ENCODE data around the gene MRPS12.

Gene MRPS12

GRCh38 chr19:38917921-38918491, 12.7 kb upstream of the MRPS12 start (continued):
- TF ChIP-seq PRDM10 (tag by site-specific recombination; IDR thresholded peaks at IDR 0.05): peak; percentile 74
- TF ChIP-seq ZNF624 (tag by site-specific recombination; IDR thresholded peaks at IDR 0.05): no peak
- TF ChIP-seq SP2 (tag by site-specific recombination; IDR thresholded peaks at IDR 0.05): no peak

DNA sequence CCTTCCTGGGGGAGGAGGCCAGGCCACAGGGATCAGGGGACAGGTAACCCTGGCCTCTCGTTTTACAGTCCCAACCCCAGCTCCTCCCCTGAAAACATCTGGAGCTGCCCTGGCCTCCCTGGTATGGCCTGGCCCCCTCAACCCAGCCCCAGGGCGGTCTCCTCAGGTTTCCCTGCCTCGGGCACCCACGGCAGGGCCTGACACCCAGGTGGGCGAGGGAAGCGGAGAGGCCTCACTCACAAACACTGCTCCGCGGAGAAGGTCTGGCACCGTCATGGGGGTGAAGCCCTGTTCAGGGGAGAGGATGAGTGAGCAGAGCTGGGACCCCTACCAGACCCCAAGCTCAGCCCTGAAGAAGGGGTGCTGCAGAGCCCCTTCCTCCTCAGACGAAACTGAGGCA, 12.2 kb upstream of the MRPS12 start:
- no peaks in the 10 kb centered on the region for H3K9me3 ChIP-seq (ENCODE audit: control insufficient read depth, insufficient read depth, low read depth, low read length)
- H3K36me3 ChIP-seq (ENCODE audit: control insufficient read depth in 2 of 2, insufficient read depth in 1 of 2, low read length in 2 of 2): peaks cover 29 to 43% of the 10 kb centered on the region in 2 experiments
- CTCF ChIA-PET: interaction anchor here (1.0 to 4.1 kb wide), 2 partner anchors 11 to 18 kb away, joined by 3 to 36 read pairs; partner anchors contain the start of genes MRPS12 and SARS2
- no peaks in the 10 kb centered on the region for H3K4me1 ChIP-seq (ENCODE audit: control insufficient read depth, insufficient read depth, low read length)
- POLR2A ChIA-PET: interaction anchor here (0.6 kb wide), 1 partner anchor 232 kb away, joined by 5 read pairs; no protein-coding TSS in a partner anchor
- TF ChIP-seq ZFHX2 (tag by site-specific recombination; conservative IDR thresholded peaks at IDR 0.05) (peak; percentile 49; the same call in 1 of the 2 replicates), ZNF10 (tag by site-specific recombination; IDR thresholded peaks at IDR 0.05) (no peak), EGR2 (tag by site-specific recombination; IDR thresholded peaks at IDR 0.05; ENCODE audit: low read depth) (peak; percentile 49; the same call in 1 of the 2 replicates)
- no peak overlapping the region for H3K4me3 ChIP-seq (ENCODE audit: low read depth, low read length)
- no peak overlapping the region for H3K27ac ChIP-seq (ENCODE audit: extremely low read depth, low read depth, low read length)

DNA sequence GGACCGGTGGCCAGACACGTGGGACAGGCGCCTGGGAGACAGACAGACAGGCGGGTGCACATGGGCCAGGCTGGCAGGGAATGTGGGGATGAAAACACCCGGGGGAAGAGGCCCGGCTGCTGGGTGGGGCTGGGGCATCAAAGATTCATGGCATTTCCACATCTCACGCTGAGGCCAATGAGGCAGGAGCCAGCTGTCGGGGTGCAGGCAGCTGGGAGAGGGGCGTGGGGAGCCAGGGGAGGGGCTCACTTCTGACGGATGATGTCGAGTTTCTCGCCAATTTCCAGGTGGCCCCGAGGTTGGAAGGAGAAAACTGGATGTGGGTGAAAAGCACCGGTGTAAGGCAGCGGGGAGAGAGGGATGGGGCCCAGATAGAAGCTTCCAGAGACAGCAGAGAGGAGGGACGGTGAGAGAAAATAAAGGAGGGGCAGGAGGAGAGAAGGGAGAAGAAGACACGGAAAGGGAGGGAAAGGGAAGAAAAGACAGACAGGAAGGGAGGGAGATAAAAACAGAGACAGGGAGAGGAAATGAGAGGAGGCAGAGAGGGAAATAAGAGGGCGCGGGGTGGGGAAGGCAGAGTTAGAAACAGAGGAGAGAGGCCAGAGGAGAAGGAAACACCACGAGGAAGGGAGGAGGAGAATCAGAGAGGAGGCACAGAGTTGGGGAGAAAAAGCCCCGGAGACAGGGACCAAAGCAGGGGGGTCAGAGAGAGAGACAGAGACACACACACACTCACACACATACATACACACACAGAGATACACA, 10.7 kb upstream of the MRPS12 start:
- no peak overlapping the region for H3K4me3 ChIP-seq (ENCODE audit: low read depth, low read length)
- CTCF ChIA-PET: interaction anchor here (4.1 kb wide), 1 partner anchor 10 kb away, joined by 36 read pairs; the partner anchor contains the start of genes MRPS12 and SARS2
- peaks cover 41 to 58% of the 10 kb centered on the region in 2 experiments for H3K36me3 ChIP-seq (ENCODE audit: control insufficient read depth in 2 of 2, insufficient read depth in 1 of 2, low read length in 2 of 2)
- POLR2A ChIA-PET: interaction anchor here (0.5 to 1.4 kb wide), 3 partner anchors 10 to 88 kb away, joined by 3 to 5 read pairs (median 5); partner anchors contain the start of genes ECH1, MRPS12 and SARS2
- H3K9me3 ChIP-seq (ENCODE audit: control insufficient read depth, insufficient read depth, low read depth, low read length): no peaks in the 10 kb centered on the region
- no peaks in the 10 kb centered on the region for H3K4me1 ChIP-seq (ENCODE audit: control insufficient read depth, insufficient read depth, low read length)
- H3K27ac ChIP-seq (ENCODE audit: extremely low read depth, low read depth, low read length): peak overlapping the region; percentile 8; the same call in 1 of the 2 replicates
- TF ChIP-seq ZNF202 (tag by site-specific recombination; IDR thresholded peaks at IDR 0.05; ENCODE audit: borderline replicate concordance) (no peak), ZNF571 (tag by site-specific recombination; IDR thresholded peaks at IDR 0.05) (no peak), WT1 (tag by site-specific recombination; IDR thresholded peaks at IDR 0.05) (0 out of 2 replicates have a peak, but pooled peaks have one; percentile 36), ZBTB21 (tag by site-specific recombination; IDR thresholded peaks at IDR 0.05) (0 out of 2 replicates have a peak, but pooled peaks have one; percentile 17), ZNF324 (tag by site-specific recombination; IDR thresholded peaks at IDR 0.05) (no peak), ZNF664 (tag by site-specific recombination; IDR thresholded peaks at IDR 0.05) (no peak), KLF1 (tag by site-specific recombination; IDR thresholded peaks at IDR 0.05) (no peak), ZNF239 (tag by site-specific recombination; IDR thresholded peaks at IDR 0.05) (no peak), PRDM1 (tag by site-specific recombination; IDR thresholded peaks at IDR 0.05) (peak; percentile 77), ZNF404 (tag by site-specific recombination; IDR thresholded peaks at IDR 0.05) (no peak), ZNF366 (tag by site-specific recombination; conservative IDR thresholded peaks at IDR 0.05) (peak; percentile 82), PRDM2 (tag by site-specific recombination; IDR thresholded peaks at IDR 0.05; ENCODE audit: borderline replicate concordance) (no peak)
- TF ChIP-seq, protein P1, sequence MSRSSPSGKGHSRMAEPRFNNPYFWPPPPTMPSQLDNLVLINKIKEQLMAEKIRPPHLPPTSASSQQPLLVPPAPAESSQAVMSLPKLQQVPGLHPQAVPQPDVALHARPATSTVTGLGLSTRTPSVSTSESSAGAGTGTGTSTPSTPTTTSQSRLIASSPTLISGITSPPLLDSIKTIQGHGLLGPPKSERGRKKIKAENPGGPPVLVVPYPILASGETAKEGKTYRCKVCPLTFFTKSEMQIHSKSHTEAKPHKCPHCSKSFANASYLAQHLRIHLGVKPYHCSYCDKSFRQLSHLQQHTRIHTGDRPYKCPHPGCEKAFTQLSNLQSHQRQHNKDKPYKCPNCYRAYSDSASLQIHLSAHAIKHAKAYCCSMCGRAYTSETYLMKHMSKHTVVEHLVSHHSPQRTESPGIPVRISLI (tag by site-specific recombination; IDR thresholded peaks at IDR 0.05): no peak

Measured in HEK293 (cell line).